Hepatocyte (in vitro differentiated cells): Measurements from ENCODE around the gene FBXO46. TPM values are rescaled to one million over a fixed set of nuclear protein-coding genes. Genes with fewer than 3 reads are reported as not detected.

Source experiments
- DNase-seq: peaks from one replicate; pipeline ENCODE4 v3.0.0-alpha.2; 2016; ENCODE audit warnings: low spot score
- H2AFZ ChIP-seq: fragments of 200-600 bp; sonication (generic); 2 replicates; pipeline ENCODE4 v1.6.0; 2016; ENCODE audit warnings: antibody characterized with exemption, mild to moderate bottlenecking
- H3K27ac ChIP-seq: fragments of 200-600 bp; sonication (generic); 2 replicates; pipeline ENCODE4 v1.5.1; 2016; ENCODE audit warnings: mild to moderate bottlenecking
- H3K27me3 ChIP-seq: fragments of 200-600 bp; sonication (generic); 2 replicates; pipeline ENCODE4 v1.6.1; 2016
- H3K36me3 ChIP-seq: fragments of 200-600 bp; sonication (generic); replicated peaks from 2 replicates; pipeline ENCODE4 v1.5.1; 2016; ENCODE audit warnings: low read depth; ENCODE audit not compliant: insufficient read depth
- H3K4me1 ChIP-seq: fragments of 200-600 bp; sonication (generic); 2 replicates; pipeline ENCODE4 v1.5.1; 2016; ENCODE audit warnings: mild to moderate bottlenecking, moderate library complexity; ENCODE audit not compliant: insufficient read depth
- H3K4me2 ChIP-seq: fragments of 200-600 bp; sonication (generic); 2 replicates; pipeline ENCODE4 v1.6.0; 2016
- H3K4me3 ChIP-seq: fragments of 200-600 bp; sonication (generic); 2 replicates; pipeline ENCODE4 v1.5.1; 2016; ENCODE audit warnings: mild to moderate bottlenecking
- H3K79me2 ChIP-seq: fragments of 200-600 bp; sonication (generic); 2 replicates; pipeline ENCODE4 v1.6.0; 2017; ENCODE audit warnings: mild to moderate bottlenecking
- H3K9me2 ChIP-seq: fragments of 200-600 bp; sonication (generic); replicated peaks from 2 replicates; pipeline ENCODE4 v1.6.0; 2017; ENCODE audit warnings: mild to moderate bottlenecking; ENCODE audit not compliant: insufficient read depth
- H3K9me3 ChIP-seq: fragments of 200-600 bp; sonication (generic); 2 replicates; pipeline ENCODE4 v1.5.1; 2016; ENCODE audit warnings: low read depth, mild to moderate bottlenecking
- H4K20me1 ChIP-seq: fragments of 200-600 bp; sonication (generic); 2 replicates; pipeline ENCODE4 v1.6.0; 2016; ENCODE audit warnings: mild to moderate bottlenecking; ENCODE audit not compliant: insufficient read depth, poor library complexity, severe bottlenecking
- EZH2 ChIP-seq: fragments of 200-600 bp; sonication (generic); IDR thresholded peaks from 2 replicates; pipeline ENCODE4 v1.6.1; 2016; ENCODE audit warnings: antibody characterized with exemption, mild to moderate bottlenecking, borderline replicate concordance
- EZH2phosphoT487 ChIP-seq: fragments of 200-600 bp; sonication (generic); IDR thresholded peaks from one replicate; pipeline ENCODE4 v1.6.1; 2018; ENCODE audit warnings: antibody characterized with exemption, mild to moderate bottlenecking, low read depth, moderate library complexity; ENCODE audit not compliant: unreplicated experiment, severe bottlenecking
- WGBS: methylation state at CpG from one replicate; pipeline ENCODE4 v1.1.6; 2016; ENCODE audit warnings: low lambda C conversion rate; ENCODE audit errors: missing lambda C conversion rate; 5-methylcytosine and 5-hydroxymethylcytosine counted together
- polyA plus RNA-seq: library from polyadenylated mRNA; unstranded; fragments of >200 nt; fragmentation: Nextera tagmentation; extraction: Ambion mirVana; gene quantifications from 2 replicates; pipeline ENCODE4 v1.2.1, GENCODE V29; 2016
- total RNA-seq: library from RNA; depleted of rRNA; stranded (reverse); fragments of >200 nt; gene quantifications from 2 replicates; pipeline ENCODE4 v1.2.3, GENCODE V29; 2014
- TF ChIP-seq, protein P1 (sequence below): fragments of 200-600 bp; sonication (generic); IDR thresholded peaks from 2 replicates; pipeline ENCODE4 v1.5.1; 2016; ENCODE audit warnings: antibody characterized with exemption, mild to moderate bottlenecking; ENCODE audit not compliant: poor library complexity

The FBXO46 gene
- total and polyA plus RNA-seq, 2 experiments from 2014 or later: 7.5 to 14.8 TPM

DNA sequence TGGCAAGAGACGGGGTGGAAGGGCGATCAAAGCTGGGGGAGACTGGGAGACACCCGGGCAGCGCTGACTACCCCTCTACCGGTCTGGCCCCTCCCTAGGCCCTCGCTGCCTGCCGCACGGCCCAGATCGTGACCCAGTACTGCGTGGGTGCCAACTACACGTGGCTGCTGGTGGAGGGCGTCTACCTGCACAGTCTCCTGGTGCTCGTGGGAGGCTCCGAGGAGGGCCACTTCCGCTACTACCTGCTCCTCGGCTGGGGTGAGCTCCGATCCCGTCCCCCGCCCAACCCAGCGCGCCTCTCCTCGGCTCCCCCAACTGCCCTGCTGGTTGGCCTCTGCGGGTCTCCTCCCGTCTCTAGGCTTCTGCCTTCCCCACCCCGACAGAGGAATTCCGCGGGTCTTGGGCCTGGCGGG, 53.8 kb downstream of the FBXO46 start:
- Histone ChIP-seq H3K9me2 (no peaks in the 10 kb centered on the region), H3K4me1 (peaks cover 10% of the 10 kb centered on the region), H2AFZ (peak overlapping the region; percentile 47), H3K79me2 (no peaks in the 10 kb centered on the region), H3K27me3 (no peaks in the 10 kb centered on the region), H3K27ac (peak overlapping the region; percentile 54), H3K36me3 (no peaks in the 10 kb centered on the region), H3K4me3 (peak overlapping the region; percentile 23), H3K9me3 (no peaks in the 10 kb centered on the region), H3K4me2 (peak overlapping the region; percentile 89), H4K20me1 (no peaks in the 10 kb centered on the region)
- no peak for TF ChIP-seq EZH2
- TF ChIP-seq, protein P1, sequence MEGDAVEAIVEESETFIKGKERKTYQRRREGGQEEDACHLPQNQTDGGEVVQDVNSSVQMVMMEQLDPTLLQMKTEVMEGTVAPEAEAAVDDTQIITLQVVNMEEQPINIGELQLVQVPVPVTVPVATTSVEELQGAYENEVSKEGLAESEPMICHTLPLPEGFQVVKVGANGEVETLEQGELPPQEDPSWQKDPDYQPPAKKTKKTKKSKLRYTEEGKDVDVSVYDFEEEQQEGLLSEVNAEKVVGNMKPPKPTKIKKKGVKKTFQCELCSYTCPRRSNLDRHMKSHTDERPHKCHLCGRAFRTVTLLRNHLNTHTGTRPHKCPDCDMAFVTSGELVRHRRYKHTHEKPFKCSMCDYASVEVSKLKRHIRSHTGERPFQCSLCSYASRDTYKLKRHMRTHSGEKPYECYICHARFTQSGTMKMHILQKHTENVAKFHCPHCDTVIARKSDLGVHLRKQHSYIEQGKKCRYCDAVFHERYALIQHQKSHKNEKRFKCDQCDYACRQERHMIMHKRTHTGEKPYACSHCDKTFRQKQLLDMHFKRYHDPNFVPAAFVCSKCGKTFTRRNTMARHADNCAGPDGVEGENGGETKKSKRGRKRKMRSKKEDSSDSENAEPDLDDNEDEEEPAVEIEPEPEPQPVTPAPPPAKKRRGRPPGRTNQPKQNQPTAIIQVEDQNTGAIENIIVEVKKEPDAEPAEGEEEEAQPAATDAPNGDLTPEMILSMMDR: no peak
- DNase-seq: peak; percentile 49
- 9% methylated on average over 19 of the region's 28 CpGs for WGBS

DNA sequence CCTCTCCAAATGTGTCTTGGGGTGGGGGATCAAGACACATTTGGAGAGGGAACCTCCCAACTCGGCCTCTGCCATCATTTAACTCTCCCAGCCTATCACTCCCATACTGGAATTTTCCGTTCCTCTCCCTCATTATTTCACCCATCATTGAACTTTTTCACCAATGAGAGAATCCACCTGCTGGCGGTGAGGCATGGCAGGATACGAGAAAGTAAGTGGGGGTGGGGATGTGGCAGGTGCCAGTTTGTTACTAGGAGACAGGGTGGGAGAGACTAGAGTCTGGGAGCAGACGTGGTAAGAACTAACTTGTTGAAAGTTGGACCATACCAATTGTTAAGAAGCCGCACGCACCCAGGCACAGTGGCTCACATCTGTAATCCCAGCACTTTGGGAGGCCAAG, 55.8 kb downstream of the FBXO46 start:
- peaks cover 5% of the 10 kb centered on the region for H3K27me3 ChIP-seq
- no peak for DNase-seq
- H3K9me2 ChIP-seq: no peaks in the 10 kb centered on the region
- H3K4me1 ChIP-seq: peaks cover 11% of the 10 kb centered on the region
- H3K9me3 ChIP-seq: no peaks in the 10 kb centered on the region
- H3K4me3 ChIP-seq: no peak overlapping the region
- no peaks in the 10 kb centered on the region for H3K79me2 ChIP-seq
- H3K36me3 ChIP-seq: no peaks in the 10 kb centered on the region
- no peak overlapping the region for H3K27ac ChIP-seq
- 84% methylated on average over 7 of the region's 7 CpGs for WGBS
- no peak overlapping the region for H3K4me2 ChIP-seq
- H4K20me1 ChIP-seq: no peaks in the 10 kb centered on the region
- TF ChIP-seq EZH2 (no peak), EZH2phosphoT487 (no peak)
- TF ChIP-seq, protein P1: no peak
- no peak overlapping the region for H2AFZ ChIP-seq

DNA sequence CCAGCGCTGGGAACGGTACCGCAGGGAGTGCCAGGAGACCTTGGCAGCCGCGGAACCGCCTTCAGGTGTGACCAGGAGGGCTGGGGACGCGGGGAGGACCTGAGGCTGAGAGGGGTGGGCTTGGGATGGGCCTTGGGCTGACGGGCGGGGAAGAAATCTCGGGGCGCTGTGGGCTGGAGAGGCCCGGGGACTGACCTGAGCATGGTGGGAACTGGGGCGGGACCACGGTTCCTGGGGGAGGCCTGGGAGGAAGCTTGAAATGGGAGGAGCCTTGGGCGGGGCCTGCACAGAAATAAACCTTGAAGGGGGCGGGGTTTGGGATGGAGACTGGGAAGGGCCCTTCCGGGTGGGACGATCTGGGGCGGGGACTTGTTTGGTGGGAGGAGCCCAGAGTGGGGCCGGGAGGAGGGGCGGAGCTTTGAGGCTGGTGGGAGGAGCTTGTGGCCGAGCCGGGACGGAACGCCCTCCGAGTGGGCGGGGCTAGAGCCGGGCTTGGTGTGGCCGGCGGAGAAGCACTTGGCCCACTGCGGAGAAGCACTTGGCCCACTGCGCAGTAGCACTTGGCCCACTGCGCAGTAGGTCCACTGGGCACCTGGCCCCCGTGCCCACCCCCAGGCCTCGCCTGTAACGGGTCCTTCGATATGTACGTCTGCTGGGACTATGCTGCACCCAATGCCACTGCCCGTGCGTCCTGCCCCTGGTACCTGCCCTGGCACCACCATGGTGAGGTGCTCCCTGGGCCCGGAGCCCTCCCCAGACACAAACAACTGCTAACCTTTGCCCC, 59.8 kb downstream of the FBXO46 start:
- DNase-seq: peak; percentile 90
- no peak overlapping the region for H3K27ac ChIP-seq

More for the DNA sequence above, 59.8 kb downstream of the FBXO46 start:
- 29% methylated on average over 25 of the region's 42 CpGs for WGBS
- no peak overlapping the region for H3K4me3 ChIP-seq
- TF ChIP-seq, protein P1: no peak
- TF ChIP-seq EZH2phosphoT487: no peak
- TF ChIP-seq EZH2: no peak
- H4K20me1 ChIP-seq: no peaks in the 10 kb centered on the region
- H3K36me3 ChIP-seq: no peaks in the 10 kb centered on the region
- H3K4me2 ChIP-seq: peak overlapping the region; percentile 72
- no peaks in the 10 kb centered on the region for H3K79me2 ChIP-seq
- H2AFZ ChIP-seq: no peak overlapping the region
- no peaks in the 10 kb centered on the region for H3K9me2 ChIP-seq
- H3K9me3 ChIP-seq: no peaks in the 10 kb centered on the region
- peaks cover 12% of the 10 kb centered on the region for H3K4me1 ChIP-seq
- H3K27me3 ChIP-seq: peaks cover 9% of the 10 kb centered on the region
